NCI-H446 (cell line): ENCODE results near the gene ASTN1.

Source experiments
- DNase-seq, 2 experiments: peaks; one replicate each; lab custom pipeline; 2025; lab: John Stamatoyannopoulos, UW

Gene ASTN1

GRCh38 chr1:176993587-176993986, 170.9 kb downstream of the ASTN1 start:
- no peak for DNase-seq

- no peak for DNase-seq
Measured at GRCh38 chr1:176989754-176990153, 174.8 kb downstream of the ASTN1 start.

DNA sequence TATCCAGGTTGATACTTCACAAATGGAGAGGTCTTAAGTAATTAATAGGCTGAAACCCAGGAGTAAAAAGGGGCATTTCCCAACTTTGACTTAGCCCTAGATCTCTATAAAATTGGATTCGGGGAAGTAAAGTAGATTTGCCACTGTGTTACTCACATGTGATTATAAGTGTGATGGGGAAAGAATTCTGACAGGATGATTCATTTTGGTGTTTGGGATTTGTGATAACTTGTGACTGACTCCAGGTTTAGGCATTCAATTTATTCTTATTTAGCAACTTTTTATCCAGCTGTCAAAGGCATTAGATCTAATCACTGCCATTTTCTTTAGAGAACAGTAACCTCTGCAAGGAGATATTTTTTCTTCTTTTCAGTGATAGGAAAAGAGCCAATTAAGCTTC, 175.5 kb downstream of the ASTN1 start:
- DNase-seq, result no peak

GRCh38 chr1:176987016-176987415, 177.5 kb downstream of the ASTN1 start:
- DNase-seq, result no peak

- no peak for DNase-seq
Measured at GRCh38 chr1:176983731-176984130, 180.8 kb downstream of the ASTN1 start.

DNA sequence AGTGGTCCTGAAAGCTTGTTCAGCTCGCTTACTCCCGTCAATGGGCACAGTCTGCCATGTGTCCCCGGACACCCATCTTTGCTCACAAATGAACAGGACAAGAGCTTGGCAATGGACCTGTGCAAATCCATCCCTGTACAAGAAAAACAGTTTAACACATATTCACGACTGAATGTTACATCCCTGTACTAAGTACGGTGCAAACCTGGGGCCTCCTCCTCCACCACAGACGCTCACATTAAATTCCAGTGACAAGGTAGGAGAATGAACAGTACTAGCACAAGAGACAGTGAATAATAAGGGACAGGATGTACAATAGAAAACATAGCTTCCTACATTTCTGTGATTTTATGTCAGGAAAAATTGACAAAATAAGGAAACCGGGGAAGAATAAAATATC, 187.7 kb downstream of the ASTN1 start:
- DNase-seq, result no peak

DNA sequence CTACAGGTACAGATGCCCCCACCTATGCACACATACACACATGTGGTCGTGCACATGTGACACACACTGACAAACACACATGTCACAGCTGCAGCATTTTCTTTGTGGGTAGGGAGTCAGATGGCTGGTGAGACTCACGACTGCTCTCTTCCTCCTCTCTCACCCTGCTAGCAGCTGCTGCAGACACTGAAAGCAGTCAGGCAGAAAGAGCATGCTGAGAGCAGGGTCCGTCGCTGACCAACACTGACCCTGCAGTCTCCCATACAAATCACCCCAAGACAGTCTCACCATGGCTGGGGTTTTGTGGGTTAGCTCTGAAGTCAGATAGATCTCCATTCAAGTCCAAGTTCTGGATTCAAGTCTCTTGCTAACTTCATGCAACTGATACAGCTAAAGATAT, 188.3 kb downstream of the ASTN1 start:
- no peak for DNase-seq

DNA sequence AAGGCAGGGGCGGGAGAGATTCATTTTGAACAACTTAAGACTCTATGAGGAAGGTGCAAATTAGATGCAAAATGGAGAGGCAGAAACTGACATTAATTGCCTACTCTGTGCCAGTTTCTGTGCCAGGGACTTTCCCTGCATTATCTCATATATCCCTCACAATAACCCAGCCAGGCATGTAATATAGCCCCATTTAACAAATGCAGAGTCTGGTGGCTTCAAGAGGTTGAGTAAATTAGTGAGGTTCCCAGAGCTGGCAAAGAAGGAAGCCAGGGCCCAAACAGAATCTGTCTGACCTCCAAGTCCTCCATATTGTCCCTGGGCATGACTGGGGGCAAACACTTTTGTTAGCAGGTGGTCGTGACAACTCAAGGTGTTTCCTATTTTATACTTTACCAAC, 199.8 kb downstream of the ASTN1 start:
- DNase-seq, result no peak

DNA sequence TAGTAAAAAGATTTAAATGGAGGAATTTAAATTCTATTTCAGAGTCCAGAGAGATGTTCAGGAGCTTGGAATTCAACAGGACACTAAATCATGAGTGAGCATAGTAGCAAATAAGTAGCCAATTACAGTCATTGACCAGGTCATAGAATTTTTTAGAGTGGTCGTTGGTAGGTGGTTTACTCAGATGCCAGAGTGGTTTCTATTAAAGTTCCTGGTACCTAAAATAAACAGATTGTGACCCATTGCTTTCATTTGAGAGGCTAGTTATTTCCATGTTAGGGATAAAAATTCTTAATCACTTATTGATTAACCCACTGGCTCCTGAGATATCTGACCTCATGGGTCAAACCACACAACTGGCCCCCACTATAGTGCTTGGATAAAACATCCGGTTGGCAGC, 201.3 kb downstream of the ASTN1 start:
- no peak for DNase-seq

DNA sequence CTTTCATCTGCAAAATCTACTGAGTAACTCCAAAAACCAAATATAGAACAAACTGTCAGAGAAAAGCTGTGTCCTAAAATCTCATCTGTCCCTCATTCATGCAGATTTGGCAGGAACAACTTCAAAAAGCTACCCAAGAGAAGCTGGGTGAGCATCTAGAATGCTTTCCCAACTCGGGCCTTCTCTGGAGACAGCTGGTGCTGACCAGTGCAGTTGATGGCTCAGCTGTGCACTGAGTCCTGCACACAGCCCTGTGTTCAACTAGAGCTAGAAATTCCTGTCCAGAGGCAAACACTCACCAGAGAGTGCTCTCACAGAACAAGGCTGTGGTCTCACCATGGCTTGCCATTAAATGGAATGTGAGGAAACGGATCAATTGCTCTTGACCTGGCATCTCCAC, 202.8 kb downstream of the ASTN1 start:
- no peak for DNase-seq

- no peak for DNase-seq
Measured at GRCh38 chr1:176959191-176959820, 205.2 kb downstream of the ASTN1 start.

GRCh38 chr1:176957603-176958002, 206.9 kb downstream of the ASTN1 start:
- DNase-seq, result no peak

DNA sequence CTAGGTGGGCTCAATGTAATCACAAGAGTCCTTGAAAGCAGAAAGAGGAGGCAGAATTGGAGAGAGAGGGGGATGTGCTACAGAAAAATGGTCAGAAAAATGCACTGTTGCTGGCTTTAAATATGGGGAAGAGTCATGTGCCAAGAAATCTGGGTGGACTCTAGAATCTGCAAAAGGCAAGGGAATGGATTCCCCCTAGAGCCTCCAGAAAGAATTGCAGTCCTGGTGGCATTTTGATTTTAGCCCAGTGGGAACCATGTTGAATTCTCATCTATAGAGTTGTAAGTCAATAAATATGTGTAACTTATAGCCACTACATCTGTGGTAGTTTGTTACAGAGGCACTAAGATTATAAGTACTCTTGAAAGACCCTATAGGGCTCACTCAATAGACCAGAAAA, 210.3 kb downstream of the ASTN1 start:
- DNase-seq, result peak in 1 of 2 experiments; percentile 19

DNA sequence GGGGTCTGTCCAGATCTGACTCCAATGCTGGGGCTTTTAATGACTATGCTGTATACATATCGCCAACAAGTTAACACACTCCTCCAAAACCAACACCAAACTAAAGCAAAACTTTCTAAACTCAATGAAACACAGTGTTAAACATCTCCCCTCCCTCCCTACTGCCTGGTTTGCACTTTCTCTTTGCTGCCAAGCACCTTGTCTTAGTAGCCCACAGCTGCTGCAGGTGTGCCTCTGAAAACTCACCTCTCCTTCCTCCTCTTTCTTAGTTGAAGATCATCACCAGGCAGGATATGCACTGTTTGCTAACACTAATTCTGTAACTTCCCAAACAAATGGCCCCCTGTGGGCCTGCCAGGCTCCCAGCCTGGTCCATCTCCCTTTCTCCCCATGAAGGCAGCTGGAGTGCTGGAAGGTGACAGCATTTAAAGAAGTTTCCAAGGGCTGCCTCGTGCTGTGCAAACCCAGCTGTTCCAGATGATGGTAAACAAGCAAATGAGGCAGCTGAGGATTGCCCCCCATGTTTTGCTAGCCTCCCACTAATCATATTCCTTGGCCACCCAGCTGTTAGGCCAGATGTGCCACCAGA, 213.7 kb downstream of the ASTN1 start:
- DNase-seq, result no peak

DNA sequence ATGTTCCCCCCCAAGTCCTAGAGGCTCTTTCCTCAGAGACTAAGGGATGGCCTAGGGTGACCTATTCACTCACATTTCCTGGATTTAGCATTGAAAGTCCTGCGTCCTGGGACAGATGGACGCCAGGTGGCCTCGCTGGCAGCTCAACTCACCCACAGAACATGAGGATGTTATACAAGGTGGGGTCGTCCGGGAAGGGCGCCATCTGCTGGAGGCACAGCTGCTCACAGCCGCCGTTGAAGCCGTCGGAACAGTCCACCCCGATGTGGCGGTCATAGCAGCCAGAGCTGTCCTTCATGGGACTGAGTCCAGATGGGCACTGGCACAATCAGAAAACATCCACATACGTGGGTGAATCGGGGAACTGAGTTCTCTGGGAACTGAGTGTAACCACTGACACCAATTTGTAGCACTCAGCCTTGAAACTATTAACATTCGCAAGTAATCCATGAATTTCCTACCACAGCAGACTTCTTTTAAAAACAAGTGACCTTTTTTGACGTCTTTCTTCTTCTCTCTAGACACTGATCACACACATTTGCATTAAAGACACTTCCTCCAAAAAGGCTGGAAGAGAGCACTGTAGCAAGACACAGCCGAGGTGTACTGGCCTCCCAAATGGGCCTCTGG, 215.4 kb downstream of the ASTN1 start:
- DNase-seq, result peak in 1 of 2 experiments; percentile 47

DNA sequence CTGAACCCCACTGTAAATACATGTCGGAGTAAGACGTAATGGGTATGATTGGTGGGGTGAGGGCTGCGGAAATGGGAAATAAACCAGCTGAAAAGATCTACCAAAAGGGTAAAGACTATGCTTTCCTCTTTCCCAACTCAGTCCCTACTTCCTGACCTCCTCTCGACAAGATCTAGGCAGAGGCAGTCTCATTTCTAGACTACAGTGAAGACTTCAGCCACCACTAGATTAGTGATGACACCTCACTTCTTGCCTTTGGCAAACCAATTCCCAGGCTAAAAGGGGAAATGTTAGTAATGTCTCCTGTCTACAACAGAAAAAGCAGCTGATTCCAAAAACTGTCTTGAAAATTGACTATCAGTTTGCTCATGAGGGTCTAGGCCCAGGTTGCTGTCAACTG, 219.9 kb downstream of the ASTN1 start:
- no peak for DNase-seq

GRCh38 chr1:176943783-176944182, 220.7 kb downstream of the ASTN1 start:
- DNase-seq, result no peak

GRCh38 chr1:176942346-176942745, 222.2 kb downstream of the ASTN1 start:
- no peak for DNase-seq

- no peak for DNase-seq
Measured at GRCh38 chr1:176939993-176940392, 224.5 kb downstream of the ASTN1 start.

DNA sequence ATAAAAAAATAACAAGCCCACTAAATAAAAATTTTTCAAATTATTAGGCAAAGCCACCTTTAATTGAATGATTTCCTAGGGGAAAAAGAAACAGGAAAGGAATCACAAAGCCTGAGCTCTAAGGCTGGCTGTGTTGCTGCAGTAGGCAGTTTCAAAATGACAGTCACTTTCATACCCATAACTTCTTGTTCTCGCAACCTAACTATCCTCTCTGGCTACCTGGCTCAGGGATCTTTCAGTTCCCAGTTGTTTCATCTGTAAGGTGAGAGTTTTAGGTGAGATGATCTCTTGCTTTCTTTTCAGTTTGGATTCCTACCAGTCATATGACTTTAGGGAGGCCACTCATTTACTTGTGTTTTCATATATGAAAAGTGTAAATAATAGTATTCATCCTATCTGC, 226.1 kb downstream of the ASTN1 start:
- DNase-seq, result no peak

- DNase-seq, result no peak
Measured at GRCh38 chr1:176934370-176934769, 230.1 kb downstream of the ASTN1 start.

- DNase-seq, result no peak
Measured at GRCh38 chr1:176932114-176933104, 232.1 kb downstream of the ASTN1 start.
